HG03571 (cell line): ENCODE data around the gene TTLL9.

Experiments
- ATAC-seq: cut with Tn5 transposase; IDR thresholded peaks from one replicate; pipeline ENCODE4 v1.9.1; 2021; ENCODE audit not compliant: unreplicated experiment

Gene TTLL9

DNA sequence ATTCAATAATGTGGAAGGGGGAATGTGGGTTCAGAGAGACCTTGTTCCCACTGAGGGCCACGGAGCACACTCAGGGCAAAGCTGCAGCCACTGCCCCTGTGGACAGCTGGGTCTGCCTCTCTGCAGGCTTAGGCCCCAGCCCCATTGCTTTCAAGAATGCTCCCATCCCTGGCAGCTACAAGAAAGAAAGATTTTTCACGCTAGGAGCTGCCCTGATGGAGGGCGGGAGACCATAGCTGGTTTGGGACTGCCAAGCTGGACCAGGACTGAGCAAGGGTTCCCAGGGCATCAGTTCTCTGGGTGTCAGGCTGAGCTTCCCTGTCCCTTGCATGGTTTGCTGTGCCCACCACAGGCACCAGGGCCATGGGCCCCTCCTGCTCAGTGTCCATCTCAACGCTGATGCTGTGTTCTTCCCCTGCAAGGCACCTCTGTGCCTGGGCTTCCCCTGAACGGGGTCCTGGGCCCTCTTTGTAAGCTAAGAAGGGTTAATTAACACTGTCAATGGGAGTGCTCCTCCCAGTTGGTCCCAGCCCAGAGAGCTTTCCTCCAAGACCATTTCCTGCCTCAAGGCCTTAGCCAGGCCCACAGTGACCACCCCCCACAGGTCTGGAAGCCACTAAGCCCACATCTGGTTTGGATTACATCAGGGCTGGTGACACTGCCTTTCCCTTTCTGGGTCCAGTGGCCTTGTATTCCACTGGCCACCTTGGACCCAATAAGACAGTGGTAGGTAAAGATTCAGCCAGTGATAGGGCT is 33.4 kb upstream of the TTLL9 start:
- ATAC-seq: no peak

DNA sequence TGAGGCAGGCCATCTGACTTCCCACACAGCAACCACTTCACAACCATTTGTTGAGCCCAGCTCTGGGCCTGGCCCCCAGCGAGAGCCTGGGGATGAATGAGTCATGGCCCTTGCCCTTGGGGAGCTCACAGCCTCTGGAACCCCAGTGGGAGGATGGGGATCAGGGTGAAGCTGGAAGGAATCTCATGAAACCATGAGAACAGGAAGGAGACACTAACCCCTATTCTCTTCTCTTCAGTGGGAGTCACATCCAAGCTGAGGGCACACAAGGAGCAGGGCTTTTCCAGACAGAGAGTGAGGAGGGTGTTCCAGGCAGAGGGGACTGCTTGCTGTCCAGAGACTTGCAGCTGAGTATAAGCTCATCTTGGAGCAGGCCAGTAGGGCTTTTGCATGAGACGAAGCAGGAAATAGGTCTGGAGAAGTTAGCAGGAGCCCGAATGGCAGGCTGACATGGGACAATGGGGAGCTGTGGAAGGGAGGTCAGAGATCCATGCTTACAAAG is 32.5 kb upstream of the TTLL9 start:
- ATAC-seq: no peak

DNA sequence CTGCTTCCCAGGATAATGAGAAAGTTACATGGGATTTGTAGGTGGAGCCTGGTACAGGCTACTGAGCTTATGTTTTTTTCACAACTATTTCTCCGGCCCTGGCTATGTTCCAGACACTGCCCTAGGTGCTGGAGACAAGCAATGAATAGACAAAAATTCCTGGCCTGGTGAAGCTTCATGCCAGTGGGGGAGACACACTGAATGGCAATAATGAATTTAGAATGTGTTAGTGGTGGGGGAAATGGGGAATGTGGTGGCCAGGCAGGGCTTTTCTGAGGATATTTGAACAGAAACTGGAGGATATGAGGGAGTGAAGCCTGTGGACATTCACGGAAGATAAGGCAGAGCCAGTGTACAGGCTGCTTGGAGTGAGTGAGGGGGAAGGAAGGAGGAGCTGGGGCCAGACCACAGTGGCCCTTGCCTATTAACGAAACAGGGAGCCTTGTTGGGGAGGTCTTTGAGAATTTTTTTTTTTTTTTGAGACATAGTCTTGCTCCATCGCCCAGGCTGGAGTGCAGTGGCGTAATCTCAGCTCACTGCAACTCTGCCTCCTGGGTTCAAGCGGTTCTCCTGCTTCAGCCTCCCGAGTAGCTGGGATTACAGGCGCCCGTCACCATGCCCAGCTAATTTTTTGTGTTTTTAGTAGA is 31.7 kb upstream of the TTLL9 start:
- ATAC-seq: no peak

DNA sequence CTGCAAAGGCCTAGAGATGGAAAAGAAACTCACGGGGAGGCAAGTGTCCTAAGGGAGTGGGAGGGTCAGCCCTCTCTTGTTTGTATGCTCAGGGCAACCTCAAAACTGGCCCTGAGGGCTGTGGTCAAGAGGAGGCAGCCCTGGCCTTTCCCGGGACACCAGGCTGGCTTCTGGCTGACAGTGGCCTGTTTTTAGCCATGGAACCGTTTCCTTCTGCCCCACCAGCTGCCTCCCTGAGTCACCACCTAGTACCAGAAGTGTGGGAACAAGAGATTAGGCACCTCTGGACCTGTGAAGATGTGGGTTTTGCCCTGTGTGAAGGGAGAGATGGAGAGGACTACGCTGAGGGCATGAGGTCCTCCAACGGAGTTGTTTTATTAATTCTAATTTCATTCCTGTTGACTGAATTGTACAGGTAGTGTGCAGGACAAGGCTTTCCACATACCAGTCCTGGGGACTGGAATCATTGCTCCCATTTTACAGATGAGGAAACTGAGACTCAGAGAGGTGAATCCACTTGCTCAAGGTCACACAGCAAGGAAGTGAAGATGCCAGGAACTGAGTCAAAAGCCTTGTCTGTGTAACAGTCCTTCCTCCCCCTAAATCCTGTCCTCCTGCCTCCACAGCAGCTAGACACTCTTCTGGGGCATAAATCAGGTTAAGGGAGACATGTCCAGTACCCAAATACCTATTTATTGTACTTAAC is 30.5 kb upstream of the TTLL9 start:
- ATAC-seq: no peak

DNA sequence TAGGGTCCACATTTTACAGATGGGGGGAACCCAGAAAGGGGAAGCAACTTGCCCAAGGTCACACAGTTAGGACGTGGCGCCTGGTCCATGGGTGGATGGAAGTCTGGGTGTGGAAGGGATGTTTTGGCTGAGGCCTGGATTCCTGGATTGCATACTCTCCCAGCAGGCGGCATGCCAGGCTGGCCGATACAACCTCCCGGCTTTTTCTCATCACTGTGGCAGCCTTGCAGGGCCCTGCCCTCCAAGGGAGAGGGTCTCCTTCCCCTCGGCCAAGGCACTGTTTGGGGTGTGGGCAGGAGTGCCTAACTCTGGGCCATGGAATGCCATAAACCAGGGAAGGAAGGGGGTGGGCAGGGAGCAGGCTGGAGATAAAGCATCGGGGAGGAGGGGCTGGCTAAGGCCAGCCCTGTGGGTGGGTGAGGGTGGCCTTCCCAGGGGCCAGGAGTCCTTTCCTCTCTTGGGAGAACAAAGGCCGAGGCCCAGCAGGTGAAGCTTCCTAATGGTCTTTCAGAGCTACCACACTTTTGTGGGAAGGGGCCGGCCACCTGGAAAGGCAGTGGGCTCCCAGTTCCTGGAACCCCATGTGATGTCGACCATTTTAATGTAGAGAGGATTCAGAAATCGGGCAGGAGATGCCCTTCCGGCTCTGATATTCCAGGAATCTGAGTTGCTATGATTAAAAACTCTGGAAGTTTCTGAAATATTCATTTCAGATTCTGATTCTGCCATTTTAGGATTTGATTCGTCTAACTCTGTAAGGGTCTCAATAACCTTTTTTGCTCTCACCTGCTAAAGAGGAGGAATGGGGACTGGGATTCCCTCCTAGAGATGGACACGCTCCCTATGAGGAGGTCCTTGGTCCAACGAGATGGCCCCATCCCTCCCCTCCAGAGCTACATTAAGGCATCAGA is 29.3 kb upstream of the TTLL9 start:
- no peak for ATAC-seq

DNA sequence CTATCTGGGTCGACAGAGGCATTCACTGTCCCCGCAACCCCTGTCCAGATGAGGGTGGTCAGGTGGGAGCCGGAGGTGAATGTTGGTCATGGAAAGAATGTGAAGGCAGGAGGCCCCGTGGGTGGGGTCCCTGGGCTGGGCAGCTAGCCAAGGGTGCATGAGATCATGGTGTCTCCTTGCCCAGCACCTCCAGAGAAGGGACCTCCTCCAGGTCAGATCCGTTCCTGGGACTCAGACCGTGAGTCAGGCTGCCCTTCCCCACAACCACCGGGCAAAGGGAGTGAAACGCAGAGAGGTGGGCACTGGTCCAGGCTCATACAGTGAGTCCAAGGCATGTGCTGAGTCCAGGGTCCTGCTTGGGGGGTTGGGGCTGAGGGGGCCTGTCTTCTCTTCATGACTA is 28.5 kb upstream of the TTLL9 start:
- ATAC-seq: no peak

DNA sequence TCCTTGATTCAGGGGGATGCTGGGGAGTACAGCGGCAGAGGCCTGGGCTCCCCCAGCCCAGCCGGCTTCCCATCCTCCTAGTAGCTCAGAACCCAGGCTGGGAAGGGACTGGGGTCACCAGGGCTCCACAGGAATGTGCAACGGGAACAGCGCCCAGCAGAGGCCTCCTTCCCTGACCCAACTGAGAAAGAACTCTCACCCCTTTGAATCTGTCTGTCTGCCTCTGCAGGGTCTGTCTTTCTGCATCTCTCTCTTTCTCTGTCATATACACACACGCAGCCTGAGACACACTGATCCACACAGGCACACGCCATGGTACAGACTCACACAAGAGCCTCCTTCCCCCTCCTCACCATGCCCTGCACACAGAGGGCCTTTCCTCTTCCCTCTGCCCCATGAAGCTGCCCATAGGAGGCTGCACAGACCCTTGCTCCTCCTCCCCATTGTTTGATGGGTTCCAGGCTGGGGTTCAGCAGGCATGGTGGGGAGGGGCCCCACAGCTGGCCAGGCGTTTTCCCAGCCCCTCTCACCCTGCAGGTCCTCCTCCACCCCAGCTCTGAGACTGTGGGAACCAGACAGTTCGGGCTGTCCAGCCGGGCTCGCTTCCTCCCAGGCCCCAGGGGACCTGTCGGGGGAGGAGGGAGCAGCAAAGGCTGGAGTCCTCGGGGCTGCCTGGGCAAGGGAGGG is 27.8 kb upstream of the TTLL9 start:
- ATAC-seq: no peak

GRCh38 chr20:31843288-31843687 is 27.1 kb upstream of the TTLL9 start:
- ATAC-seq: no peak

DNA sequence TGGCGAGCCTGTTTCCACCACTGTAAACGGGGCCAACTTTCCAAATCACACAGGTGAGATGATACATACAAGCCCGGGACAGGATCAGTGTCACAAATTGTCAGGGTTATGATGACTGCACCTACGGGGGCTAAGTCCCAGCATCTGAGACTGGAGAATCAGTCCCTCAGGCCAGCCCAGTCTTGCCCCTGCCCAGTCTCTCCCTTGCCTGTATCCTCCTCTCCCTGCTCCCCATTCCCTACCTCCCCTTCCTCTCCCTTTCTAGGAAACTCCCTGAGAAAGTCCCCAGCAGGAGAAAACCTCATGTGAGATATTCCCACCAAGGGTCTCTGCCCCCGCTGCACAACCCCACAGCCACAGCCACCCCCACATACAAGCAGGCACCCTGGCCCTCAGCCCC is 26.6 kb upstream of the TTLL9 start:
- ATAC-seq: no peak

- ATAC-seq: no peak
Measured at GRCh38 chr20:31844737-31845299, 25.6 kb upstream of the TTLL9 start.

- ATAC-seq: no peak
Measured at GRCh38 chr20:31845300-31845863, 25.1 kb upstream of the TTLL9 start, which contains the start of gene FOXS1. Gene FOXS1 (minus strand): TSS chr20:31845604. CDS start chr20:31845542, 62 bp downstream.

- ATAC-seq: no peak
Measured at GRCh38 chr20:31846793-31847138, 23.7 kb upstream of the TTLL9 start.

- ATAC-seq: no peak
Measured at GRCh38 chr20:31848088-31848999, 22.1 kb upstream of the TTLL9 start.

- ATAC-seq: no peak
Measured at GRCh38 chr20:31849306-31849930, 21.0 kb upstream of the TTLL9 start.

GRCh38 chr20:31851240-31851955 is 19.0 kb upstream of the TTLL9 start:
- no peak for ATAC-seq

GRCh38 chr20:31853481-31853880 is 17.0 kb upstream of the TTLL9 start:
- ATAC-seq: no peak

- ATAC-seq: no peak
Measured at GRCh38 chr20:31856516-31856915, 13.9 kb upstream of the TTLL9 start.
